Calu3 (cell line): ENCODE measurements around the gene CCNL2. TPM values are rescaled to one million over a fixed set of nuclear protein-coding genes. Genes with fewer than 3 reads are reported as not detected.

Experiments used
- BruUV-seq: library from RNA; stranded (reverse); fragments of 400-500 nt; replicated peaks from 2 replicates; lab custom pipeline; 2021; lab: Mats Ljungman, UMichigan
- CTCF ChIA-PET: fragments of 300-600 bp; sonication (Branson Sonifier 250); formaldehyde crosslinking; loops from one replicate; lab custom pipeline; 2022; ENCODE audit warnings: antibody characterized with exemption; lab: Charles Lee
- DNase-seq: peaks from one replicate; pipeline ENCODE4 v3.0.0; 2022
- H3K27ac Mint-ChIP-seq: one replicate; pipeline ENCODE4 v1.8.0; 2022; ENCODE audit warnings: mixed read lengths; ENCODE audit not compliant: unreplicated experiment
- H3K27me3 Mint-ChIP-seq: one replicate; pipeline ENCODE4 v1.8.0; 2022; ENCODE audit warnings: mixed read lengths; ENCODE audit not compliant: unreplicated experiment
- H3K36me3 Mint-ChIP-seq: one replicate; pipeline ENCODE4 v1.8.0; 2022; ENCODE audit warnings: mild to moderate bottlenecking, moderate library complexity, mixed read lengths; ENCODE audit not compliant: insufficient read depth, unreplicated experiment
- H3K4me1 Mint-ChIP-seq: one replicate; pipeline ENCODE4 v1.8.0; 2022; ENCODE audit warnings: mild to moderate bottlenecking, low read depth, mixed read lengths; ENCODE audit not compliant: unreplicated experiment
- H3K4me3 Mint-ChIP-seq: one replicate; pipeline ENCODE4 v1.8.0; 2022; ENCODE audit warnings: mild to moderate bottlenecking, low read depth, moderate library complexity, mixed read lengths; ENCODE audit not compliant: unreplicated experiment
- H3K9me3 Mint-ChIP-seq: one replicate; pipeline ENCODE4 v1.8.0; 2022; ENCODE audit warnings: low read depth, mixed read lengths; ENCODE audit not compliant: unreplicated experiment
- CTCF ChIP-seq: fragments of 200-600 bp; IDR thresholded peaks from one replicate; pipeline ENCODE4 v1.8.0; 2022; ENCODE audit warnings: antibody characterized with exemption; ENCODE audit not compliant: unreplicated experiment
- intact Hi-C: fragments of 100-400 bp; cut with micrococcal nuclease; formaldehyde crosslinking; loops from one replicate; pipeline ENCODE4 v1.10.0; 2022; ENCODE audit not compliant: unreplicated experiment
- microRNA-seq: library from miRNA; unstranded; fragments of <30 nt; microRNA quantifications from one replicate; pipeline ENCODE4 v1.2.0, GENCODE V29; 2022
- total RNA-seq: library from RNA; stranded (reverse); gene quantifications from 2 replicates; pipeline ENCODE4 v1.2.3, GENCODE V29; 2022

The CCNL2 gene
- total RNA-seq, 1 experiment from 2014 or later, result 166 TPM

GRCh38 chr1:1335792-1336248, 63.3 kb downstream of the CCNL2 start:
- Mint-ChIP-seq H3K4me3 (no peak overlapping the region), H3K9me3 (no peaks in the 10 kb centered on the region), H3K36me3 (peaks cover 55% of the 10 kb centered on the region), H3K4me1 (no peaks in the 10 kb centered on the region), H3K27me3 (no peaks in the 10 kb centered on the region), H3K27ac (no peak overlapping the region)
- no TSS peak for BruUV-seq
- TF ChIP-seq CTCF, result no peak
- CTCF ChIA-PET, result no interaction called here
- DNase-seq, result no peak
- intact Hi-C loops, result no loop called here

Small RNAs within 50 kb of the gene (microRNA-seq; reads per million reads assigned to microRNA genes)
- not detected for gene MIR6808

Other genes with a start within 250 kb of the CCNL2 start
- gene TTLL10, start 225.5 kb downstream of the CCNL2 start, total RNA-seq, result 2.4 and 3.5 TPM in 2 replicates
- 0.66 TPM in 1 of 2 replicates, not detected in the other for gene TNFRSF18, start 192.7 kb downstream of the CCNL2 start, total RNA-seq
- not detected in 2 replicates for gene TNFRSF4, start 185.2 kb downstream of the CCNL2 start, total RNA-seq
- gene SDF4, start 167.3 kb downstream of the CCNL2 start, total RNA-seq, result 128 and 161 TPM in 2 replicates
- 23.4 and 25.9 TPM in 2 replicates for gene B3GALT6, start 167.1 kb downstream of the CCNL2 start, total RNA-seq
- 2.0 and 4.2 TPM in 2 replicates for gene C1QTNF12, start 152.6 kb downstream of the CCNL2 start, total RNA-seq
- gene UBE2J2, start 125.5 kb downstream of the CCNL2 start, total RNA-seq, result 45.6 and 50.0 TPM in 2 replicates
- 2.5 and 4.1 TPM in 2 replicates for gene SCNN1D, start 118.9 kb downstream of the CCNL2 start, total RNA-seq
- 41.1 and 48.3 TPM in 2 replicates for gene ACAP3, start 91.4 kb downstream of the CCNL2 start, total RNA-seq
- 22.7 and 24.7 TPM in 2 replicates for gene PUSL1, start 90.7 kb downstream of the CCNL2 start, total RNA-seq
- gene INTS11, start 74.7 kb downstream of the CCNL2 start, total RNA-seq, result 110 and 117 TPM in 2 replicates
- gene CPTP, start 74.5 kb downstream of the CCNL2 start, total RNA-seq, result 20.1 and 23.7 TPM in 2 replicates
- gene TAS1R3, start 68.1 kb downstream of the CCNL2 start, total RNA-seq, result 0.24 and 0.42 TPM in 2 replicates
- 83.9 and 90.9 TPM in 2 replicates for gene DVL1, start 49.9 kb downstream of the CCNL2 start, total RNA-seq
- not detected in 2 replicates for gene MXRA8, start 40.8 kb downstream of the CCNL2 start, total RNA-seq
- gene AURKAIP1, start 24.1 kb downstream of the CCNL2 start, total RNA-seq, result 98.9 and 107 TPM in 2 replicates
- gene MRPL20, start 8.0 kb upstream of the CCNL2 start, total RNA-seq, result 81.2 and 99.1 TPM in 2 replicates
- not detected in 2 replicates for gene ANKRD65, start 21.9 kb upstream of the CCNL2 start, total RNA-seq
- gene VWA1, start 36.4 kb upstream of the CCNL2 start, total RNA-seq, result 78.7 and 78.9 TPM in 2 replicates
- gene ATAD3C, start 50.4 kb upstream of the CCNL2 start, total RNA-seq, result 0.29 and 0.45 TPM in 2 replicates
- gene ATAD3B, start 72.4 kb upstream of the CCNL2 start, total RNA-seq, result 46.3 and 56.4 TPM in 2 replicates
- gene ATAD3A, start 112.8 kb upstream of the CCNL2 start, total RNA-seq, result 46.2 and 54.4 TPM in 2 replicates
- gene TMEM240, start 141.3 kb upstream of the CCNL2 start, total RNA-seq, result 5.0 and 5.1 TPM in 2 replicates
- 105 and 117 TPM in 2 replicates for gene SSU72, start 175.5 kb upstream of the CCNL2 start, total RNA-seq
- 3.5 and 4.7 TPM in 2 replicates for gene FNDC10, start 200.8 kb upstream of the CCNL2 start, total RNA-seq
- gene MIB2, start 216.2 kb upstream of the CCNL2 start, total RNA-seq, result 50.0 and 50.3 TPM in 2 replicates
- 1.6 and 1.9 TPM in 2 replicates for gene MMP23B, start 232.8 kb upstream of the CCNL2 start, total RNA-seq